ENCODE data around the gene PLVAP.
"Not testable (repeated sequence)": the region's sequence is repeated elsewhere in the genome, so short reads cannot be mapped to it uniquely, and the experiment has no call there.

The PLVAP gene

DNA sequence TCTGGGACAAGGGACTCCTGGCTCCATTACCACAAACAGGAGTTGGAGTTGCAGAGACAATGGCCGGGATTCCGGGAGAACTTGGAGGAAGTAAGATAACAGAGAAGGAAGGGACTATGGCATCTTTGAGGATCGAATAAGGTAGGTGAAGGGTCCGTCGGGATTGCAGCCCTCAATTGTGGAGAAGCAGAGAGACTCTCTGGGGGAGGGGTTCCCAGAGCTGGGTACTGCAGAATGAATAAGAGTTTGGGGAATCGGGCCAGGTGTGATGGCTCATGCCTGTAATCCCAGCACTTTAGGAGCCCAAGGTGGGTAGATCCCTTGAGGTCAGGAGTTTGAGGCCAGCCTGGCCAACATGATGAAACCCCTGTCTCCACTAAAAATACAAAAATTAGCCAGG, 24.5 kb upstream of the PLVAP start:
- DNase-seq (ENCODE audit: low read depth in 1 of 2, low spot score in 1 of 2): no peak

DNA sequence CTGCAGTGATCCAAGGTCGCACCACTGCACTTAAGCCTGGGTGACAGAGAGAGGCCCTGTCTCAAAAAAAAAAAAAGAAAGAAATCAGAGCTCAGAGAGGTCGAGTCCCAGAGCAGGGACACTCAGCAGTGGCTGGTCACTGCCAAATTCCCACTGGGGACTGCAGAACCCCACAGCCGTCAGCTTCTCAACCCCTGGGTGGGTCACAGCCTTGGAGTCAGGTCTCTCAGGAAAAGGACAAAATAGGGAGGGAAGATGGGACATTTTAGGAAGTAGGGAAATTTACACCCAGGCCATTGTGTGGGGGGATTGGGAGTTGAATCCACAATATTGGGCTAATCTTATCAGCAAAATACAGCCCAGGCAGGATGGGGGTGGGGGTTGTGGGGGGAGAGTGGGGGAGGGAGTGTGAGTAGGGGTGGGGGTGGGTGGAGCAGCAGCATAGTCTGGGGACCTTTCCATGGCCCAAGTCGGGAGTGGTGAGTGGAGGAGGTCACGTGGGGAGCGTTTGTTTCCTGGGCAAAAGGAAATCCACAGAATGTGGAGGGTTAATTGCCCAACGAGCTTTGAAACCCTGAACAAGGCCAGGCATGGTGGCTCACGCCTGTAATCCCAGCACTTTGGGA, 21.9 kb upstream of the PLVAP start:
- no peak for DNase-seq (ENCODE audit: low read depth in 1 of 2, low spot score in 1 of 2)

DNA sequence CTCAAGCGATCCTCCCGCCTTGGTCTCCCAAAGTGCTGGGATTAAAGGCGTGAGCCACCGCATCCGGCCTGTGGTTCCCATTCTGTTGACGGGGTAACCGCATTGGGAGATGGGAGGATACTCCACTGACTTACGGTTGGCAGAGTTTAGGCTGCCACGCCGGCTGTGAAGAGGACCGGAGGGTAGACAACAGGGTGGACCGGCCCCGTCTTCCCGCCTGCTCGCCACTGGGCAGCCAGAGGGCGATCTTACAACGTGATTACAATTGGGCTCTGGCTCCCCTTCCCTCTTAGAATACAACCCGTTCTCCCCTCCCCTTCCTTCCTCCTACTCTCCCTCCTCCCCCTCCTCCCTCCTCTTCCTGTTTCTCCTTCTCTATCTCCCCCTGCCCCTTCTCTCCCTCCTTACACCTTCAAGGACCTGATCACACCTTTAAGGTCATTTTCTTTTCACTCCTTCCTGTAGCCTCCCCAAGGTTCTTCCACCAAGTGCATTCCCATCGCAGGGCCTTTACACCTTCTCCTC, 17.8 kb upstream of the PLVAP start:
- DNase-seq (ENCODE audit: low read depth in 1 of 2, low spot score in 1 of 2): peak; percentile 31 to 43

DNA sequence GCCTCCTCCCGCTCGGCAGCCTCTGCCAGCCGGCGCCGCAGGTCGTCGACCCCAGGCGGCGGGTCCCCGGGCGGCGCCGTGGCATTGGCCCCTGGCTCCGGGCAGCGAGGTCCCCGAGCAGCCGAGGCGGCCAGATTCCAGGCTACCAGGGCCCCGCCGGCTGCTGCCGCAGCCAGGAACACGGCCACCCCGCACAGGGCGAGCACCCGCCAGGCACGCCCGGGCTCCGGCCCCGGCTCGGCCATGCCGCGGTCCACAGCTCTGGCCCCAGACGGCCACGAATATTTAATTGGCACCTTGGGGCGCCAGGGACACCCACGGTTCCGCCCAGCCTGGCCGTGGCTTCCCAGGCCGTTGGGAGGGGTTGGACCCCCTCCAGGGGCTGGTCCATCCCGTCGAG, 16.8 kb upstream of the PLVAP start, which contains the start of gene CCDC194:
Gene CCDC194 (minus strand): TSS at position 283 of the 400 bp plus-strand sequence. CDS start 38 bp downstream, at position 245.
- no peak for DNase-seq (ENCODE audit: low read depth in 1 of 2, low spot score in 1 of 2)

DNA sequence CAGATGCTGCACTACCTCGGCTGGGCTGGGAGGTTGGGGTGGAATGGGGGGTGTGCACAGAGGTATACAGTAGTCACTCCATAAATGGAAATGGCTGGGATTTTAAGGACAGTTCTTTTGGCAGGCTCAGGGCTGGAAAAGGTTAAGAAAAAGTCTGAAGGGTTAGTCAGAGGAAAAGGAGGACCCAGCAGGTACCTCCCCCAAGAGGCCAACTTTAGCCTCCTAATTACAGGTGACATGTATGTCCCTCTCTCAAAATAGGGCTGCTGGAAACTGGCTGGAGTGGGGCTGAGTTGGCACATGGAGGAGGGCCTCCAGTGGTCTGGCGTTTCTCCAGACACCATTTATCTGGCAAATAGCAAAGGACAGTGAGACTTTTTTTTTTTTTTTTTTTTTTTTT, 15.9 kb upstream of the PLVAP start:
- no peak for DNase-seq (ENCODE audit: low read depth in 1 of 2, low spot score in 1 of 2)

DNA sequence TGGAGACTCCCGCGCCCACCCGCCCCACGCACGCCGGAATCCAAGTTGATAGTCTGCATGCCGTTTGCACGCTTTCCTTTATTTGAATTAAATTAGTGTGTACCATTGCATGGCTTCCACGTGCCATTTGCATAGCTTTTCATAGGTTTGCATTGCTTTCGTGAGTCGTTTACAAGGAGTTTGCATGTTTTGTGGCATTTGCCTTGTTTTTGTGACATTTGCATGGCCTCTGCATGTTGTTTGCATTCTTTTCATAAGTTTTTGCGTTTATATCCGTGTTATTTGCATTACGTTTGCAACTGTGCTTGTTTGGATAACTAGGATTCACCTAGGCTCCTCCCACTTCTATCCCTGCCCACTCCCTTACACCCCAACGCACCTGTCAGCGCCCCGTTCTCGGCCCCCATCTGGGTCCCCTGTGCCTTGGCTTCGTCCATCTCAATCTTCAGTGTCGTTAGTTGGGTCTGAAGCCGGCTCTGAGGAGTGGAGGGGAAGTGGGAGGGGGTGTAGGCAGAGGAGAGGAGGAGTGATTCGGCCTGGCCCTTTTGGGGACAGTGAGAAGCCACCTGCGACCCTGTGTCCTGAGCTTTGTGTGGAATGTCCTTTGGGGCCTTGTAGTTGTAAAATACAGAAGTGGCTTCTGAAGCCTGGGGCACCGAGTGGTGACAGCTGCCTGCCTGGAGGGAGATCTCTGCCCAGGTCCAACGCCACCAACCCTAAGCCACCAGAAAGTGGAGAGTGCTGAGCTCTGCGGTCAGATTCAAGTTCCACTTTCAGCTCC, 14.4 kb upstream of the PLVAP start:
- DNase-seq (ENCODE audit: low read depth in 1 of 2, low spot score in 1 of 2): no peak

DNA sequence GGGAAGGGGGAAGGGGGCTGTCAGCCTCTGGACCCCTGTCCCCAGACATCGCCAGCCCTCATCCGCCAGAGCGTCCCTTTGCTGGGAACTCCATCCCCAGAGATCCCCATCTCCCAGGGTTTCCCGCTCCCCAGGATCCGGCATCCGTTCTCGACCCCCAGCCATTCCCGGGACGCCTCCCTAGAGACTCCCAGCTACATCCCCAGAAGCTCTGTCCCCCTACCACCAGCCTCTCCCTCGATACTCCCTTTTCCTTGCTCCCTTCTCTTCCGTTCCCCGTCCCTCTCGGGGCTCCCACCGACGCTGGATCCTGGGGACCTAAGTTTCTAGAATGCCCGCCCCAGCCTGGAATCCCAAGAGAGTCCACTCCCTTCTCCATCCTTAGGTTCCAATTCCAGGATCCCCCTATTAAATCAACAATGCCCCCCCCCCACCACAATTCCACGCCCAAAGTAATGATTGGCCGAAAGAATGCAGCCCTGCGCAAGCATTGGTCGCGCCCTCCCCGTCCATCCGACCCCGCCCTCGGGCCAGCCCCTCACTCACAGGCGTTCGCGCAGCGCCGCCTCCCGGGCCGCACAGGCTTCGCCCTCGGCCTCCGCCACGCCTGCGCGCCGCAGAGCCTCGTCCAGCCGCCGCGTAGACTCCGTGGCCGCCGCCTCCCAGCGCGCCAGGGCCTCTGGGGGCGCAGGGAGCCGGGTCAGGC, 13.7 kb upstream of the PLVAP start:
- DNase-seq (ENCODE audit: low read depth in 1 of 2, low spot score in 1 of 2): peak; percentile 75 to 88

DNA sequence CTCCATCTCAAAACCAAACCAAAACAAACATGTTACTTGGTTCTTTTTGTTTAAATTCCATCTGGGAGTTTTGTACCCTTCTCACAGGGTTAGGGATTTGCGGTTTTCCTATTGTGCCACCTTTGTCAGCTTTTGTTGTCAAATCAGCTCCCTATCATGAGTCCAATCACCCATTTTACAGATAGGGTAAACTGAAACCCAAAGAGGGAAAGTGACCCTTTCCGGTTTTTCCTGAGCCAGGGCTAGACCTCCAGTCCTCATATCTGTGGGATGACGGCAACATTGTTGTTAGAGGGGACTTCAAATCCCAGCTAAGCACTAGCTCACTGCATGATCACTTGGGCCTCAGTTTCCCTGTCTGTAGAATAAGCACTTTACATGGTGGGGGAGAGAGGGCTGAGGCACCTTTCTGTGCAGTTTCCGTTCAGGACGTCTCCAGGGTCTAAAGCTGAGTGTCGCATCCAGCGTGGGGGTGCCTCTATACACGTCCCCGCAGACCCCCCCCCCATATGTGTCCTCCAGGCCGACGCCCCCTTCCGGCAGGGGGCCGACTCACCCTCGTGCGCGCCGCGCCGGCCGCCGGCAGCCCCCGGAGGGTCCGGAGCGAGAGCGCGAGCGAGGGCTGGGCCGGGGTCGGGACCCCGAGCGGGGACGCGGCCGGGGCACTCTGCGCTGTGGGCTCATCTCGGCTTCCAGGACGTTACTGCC, 13.0 kb upstream of the PLVAP start:
- no peak for DNase-seq (ENCODE audit: low read depth in 1 of 2, low spot score in 1 of 2)

DNA sequence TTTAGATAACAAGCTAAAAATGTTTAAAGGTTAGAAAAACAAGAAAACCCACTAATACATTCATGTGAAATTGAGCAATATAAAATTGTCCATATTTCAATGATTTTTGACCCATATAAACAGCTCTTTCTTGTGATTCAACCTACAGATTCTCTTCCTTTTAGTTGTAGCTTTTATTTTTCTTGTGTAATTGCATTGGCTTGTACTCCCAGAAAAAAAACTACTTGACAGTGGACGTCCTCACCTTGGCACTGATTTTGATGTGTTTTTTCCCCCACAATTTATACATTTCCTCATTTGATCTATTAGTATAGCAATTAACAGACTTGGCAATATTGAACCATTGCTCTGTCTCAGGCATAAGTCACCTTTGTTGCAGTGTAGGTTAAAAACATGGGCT, 12.1 kb upstream of the PLVAP start:
- DNase-seq (ENCODE audit: low read depth in 1 of 2, low spot score in 1 of 2): no peak

DNA sequence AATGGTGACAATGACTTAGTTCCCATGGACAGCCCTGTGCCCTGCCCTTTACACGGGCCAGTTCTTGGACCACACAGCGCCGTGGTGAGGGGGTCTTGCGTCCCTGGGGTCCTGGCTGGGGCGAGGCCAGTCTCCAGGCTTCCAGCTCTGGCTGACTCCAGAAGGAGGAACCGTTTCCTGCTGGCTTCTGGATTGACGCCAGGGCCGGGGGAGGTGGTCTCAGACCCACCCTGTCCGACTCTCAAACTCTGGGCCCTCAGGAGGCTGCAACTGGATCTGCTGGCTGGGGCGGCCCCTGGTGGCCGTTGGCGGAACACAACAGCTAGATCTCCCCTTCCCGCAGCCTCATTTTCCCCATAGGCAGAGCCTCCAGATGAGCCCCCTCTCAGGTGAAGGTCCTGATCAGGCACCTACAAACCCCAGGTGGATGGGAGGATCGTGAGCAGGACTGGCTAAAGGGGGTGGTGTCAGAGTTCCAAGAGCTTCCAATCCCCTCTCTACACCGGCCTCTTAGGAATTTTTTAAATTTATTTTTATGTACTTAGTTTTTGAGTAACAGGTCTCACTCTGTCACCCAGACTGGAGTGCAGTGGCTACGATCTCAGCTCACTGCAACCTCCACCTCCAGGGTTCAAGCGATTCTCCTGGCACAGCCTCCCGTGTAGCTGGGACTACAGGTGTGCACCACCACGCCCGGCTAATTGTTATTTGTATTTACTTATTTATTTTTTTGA, 8.9 kb upstream of the PLVAP start:
- DNase-seq (ENCODE audit: low read depth in 1 of 2, low spot score in 1 of 2): peak; percentile 35 to 41

DNA sequence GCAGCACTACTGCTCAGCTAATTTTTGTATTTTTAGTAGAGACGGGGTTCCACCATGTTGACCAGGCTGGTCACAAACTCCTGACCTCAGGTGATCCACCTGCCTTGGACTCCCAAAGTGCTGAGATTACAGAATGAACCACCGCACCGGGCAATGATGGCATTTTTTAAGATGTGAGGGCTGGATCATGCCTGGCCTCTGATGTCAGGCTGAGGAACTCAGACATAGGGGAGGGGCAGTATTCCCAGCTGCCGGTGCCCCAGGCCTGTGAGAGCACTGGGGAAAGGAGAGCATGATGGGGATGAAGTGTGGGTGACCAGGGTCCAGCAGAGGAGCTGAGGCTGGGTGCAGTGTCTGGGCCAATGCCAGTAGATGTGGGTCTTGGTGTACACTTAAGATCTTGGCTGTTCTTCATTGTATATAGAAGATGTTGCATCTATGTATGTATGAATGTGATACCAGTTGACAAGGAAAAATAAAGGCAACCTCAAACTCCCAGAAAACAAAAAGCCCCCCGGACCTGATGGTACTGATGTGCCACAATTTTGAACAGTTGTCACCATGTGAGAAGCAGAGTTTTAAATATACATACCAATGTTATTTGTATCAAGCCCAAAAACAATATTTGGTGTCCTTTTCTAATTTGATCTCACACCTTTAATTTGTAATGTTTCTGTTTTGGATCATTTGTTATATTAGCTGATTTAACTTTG, 3.4 kb upstream of the PLVAP start:
- no peak for DNase-seq (ENCODE audit: low read depth in 1 of 2, low spot score in 1 of 2)

DNA sequence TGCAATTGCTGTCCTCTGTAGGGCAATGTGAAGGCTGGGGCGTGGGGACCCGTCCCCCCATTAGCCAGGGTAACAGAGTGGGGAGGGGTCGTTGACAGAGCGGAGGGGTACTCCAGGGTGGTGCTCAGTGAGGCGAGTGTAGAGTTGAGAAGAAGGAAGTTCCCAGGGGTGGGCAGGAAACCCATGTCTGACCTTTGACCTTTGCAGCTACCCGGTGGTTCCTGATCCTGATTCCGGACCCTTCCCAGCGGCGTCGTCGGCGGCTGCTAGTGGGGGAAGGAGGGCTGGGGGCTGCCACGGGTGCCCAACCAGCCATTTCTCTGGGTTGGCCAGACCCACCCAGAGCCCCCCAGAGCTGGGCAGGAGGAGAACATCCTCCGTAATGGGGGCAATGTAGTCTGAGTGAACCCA, 2.1 kb upstream of the PLVAP start:
- DNase-seq (ENCODE audit: low read depth in 1 of 2, low spot score in 1 of 2): no peak

DNA sequence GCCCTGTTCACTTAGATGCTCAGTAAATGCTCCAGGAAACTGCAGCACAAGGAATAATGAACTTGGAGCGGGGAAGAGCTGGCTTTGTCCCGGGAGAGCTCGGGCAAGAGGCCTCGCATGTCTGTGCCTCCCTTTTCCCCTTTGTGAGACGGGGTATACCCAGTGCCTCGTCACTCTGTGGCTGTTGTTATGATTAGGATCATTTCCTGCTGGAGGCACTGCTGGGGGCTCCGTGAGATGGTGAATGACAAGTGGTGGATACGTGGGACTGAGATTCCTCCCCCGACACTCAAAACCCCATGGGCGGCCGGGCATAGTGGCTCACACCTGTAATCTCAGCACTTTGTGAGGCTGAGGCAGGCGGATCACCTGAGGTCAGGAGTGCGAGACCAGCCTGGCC, 1.1 kb upstream of the PLVAP start:
- no peak for DNase-seq (ENCODE audit: low read depth in 1 of 2, low spot score in 1 of 2)

DNA sequence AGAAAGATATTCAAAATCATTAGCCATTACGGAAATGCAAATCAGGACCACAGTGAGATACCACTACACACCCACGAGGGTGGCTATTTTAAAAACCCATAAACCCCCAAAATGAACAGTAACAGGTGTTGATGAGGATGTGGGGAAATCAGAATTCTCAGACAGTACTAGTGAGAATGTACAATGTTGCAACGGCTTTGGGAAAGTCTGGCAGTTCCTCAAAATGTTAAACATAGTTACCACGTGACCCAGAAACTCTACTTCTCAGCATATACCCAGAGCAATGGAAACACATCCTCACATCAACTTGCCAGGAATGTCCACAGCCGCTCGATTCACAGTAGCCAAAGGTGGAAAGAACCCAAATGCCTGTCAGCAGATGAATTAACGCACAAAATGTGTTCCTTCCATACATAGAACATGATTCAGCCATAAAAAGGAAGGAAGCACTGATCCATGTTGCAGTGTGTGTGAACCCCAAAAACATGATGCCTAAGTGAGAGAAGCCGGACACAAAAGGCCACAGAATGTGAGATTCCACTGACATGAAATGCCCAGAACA, 7.0 kb downstream of the PLVAP start:
- no peak for DNase-seq (ENCODE audit: low read depth in 1 of 2, low spot score in 1 of 2)

DNA sequence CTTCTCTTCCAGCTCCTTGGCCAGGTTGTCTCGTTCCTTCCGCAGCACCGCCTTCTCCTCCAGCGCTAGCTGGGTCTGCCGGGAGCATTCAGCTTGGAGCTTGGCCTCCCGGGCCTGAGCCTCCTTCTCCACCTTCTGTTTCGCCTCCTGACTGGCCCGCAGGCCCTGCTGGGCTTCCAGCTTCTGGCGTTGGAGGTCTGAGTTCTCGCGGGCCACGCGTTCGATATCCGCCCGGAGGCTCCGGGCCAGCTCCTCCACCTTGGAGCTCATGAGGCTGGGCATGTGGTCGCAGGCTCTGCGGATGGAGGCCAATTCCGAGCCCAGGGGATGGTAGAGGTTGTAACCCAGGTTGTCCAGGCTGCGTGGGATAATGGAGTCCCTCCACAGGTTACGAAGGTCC, 11.8 kb downstream of the PLVAP start:
- DNase-seq (ENCODE audit: low read depth in 1 of 2, low spot score in 1 of 2): no peak

DNA sequence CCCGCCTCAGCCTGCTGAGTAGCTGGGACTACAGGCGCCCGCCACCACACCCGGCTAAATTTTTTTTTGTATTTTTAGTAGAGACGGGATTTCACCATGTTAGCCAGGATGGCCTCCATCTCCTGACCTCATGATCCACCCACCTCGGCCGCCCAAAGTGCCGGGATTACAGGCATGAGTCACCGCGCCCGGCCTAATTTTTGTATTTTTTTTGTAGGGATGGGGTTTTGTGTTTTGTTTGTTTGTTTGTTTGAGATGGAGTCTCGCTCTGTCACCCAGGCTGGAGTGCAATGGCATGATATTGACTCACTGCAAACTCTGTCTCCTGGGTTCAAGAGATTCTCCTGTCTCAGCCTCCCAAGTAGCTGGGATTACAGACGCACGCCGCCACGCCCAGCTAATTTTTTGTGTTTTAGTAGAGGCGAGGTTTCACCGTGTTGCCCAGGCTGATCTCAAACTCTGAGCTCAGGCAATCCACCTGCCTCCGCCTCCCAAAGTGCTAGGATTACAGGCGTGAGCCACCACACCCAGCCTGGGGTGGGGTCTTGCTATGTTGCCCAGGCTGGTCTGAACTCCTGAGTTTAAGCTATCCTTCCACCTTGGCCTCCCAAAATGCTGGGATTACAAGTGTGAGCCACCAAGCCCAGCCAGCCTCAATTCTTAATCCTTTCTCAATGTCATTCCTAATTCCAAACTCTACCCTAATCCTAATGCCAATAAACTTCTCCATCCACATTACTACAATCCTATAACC, 13.1 kb downstream of the PLVAP start:
- not testable (repeated sequence) for DNase-seq (ENCODE audit: low read depth in 1 of 2, low spot score in 1 of 2)

DNA sequence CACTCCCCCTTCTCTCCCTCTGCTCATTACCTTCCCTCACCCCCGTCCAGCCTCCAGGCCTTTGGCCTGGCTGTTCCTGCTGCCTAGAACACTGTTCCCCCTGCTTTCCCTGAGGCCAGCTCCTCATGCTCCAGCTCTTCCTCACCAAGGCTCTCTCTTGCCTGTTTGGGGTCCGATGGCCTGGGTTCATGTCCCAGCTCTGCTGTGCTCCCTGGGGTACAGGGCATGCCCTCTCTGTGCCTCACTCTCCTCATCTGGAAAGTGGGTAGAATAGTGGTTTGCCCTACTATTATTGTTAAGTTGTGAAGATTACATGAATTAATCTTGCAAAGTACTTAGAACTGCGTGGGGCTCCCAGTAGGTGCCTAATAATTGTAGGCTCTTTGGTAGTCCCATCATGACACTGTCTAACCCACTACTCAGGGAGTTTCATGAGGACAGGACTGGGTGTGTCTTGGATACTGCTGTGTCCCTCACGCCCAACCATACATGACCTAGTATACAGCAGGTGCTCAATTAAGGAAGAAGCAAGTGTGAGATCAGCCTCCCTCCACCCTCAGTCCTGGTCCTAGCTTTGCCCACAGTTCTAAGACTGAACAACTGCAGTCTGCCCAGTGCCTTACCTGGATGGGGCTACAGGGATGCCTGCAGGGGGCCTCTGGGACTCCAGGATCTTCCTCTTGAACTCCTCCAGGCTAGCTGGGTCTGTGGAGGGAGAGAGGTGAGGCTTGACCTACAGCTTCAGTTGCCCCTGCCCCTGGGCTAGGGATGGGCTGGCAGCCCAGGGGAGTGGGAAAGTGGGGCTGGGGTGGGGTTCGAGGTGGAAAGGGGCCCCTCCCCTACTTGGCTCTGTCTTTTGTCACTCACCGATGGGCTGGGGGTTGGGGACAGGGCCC, 17.0 kb downstream of the PLVAP start:
- DNase-seq (ENCODE audit: low read depth in 1 of 2, low spot score in 1 of 2): no peak

DNA sequence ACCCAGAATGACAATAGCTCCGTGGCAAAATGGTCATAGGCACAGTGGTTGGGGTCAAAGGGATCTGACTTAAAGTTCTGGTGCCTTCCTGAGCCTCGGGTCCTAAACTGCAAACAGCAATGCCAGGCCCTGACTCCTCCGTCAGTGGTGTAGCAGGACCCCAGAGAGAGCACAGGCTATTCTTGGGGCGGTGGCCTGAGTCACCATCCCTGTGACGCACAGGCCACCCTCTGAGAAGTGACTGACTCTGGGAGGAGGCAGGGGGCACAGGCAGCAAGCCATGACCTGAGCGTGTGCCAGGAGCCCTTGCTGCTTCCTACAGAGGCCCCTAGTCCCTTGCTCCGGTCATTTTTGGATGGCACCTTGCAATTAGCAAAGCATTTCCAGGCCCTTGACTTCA, 18.7 kb downstream of the PLVAP start:
- DNase-seq (ENCODE audit: low read depth in 1 of 2, low spot score in 1 of 2): no peak

Measured in activated T-helper 1 cell treated with anti-CD3 and anti-CD28 coated beads, Interleukin-2, amount 50 U/mL, for 16 hours (primary cell).